HG03520 (cell line): Measurements from ENCODE around the gene SEMA6C.

Experiments
- ATAC-seq: cut with Tn5 transposase; IDR thresholded peaks from one replicate; pipeline ENCODE4 v1.9.1; 2021; ENCODE audit warnings: mild to moderate bottlenecking, moderate library complexity; ENCODE audit not compliant: unreplicated experiment

SEMA6C gene

GRCh38 chr1:151158751-151159251 is 12.4 kb upstream of the SEMA6C start:
- ATAC-seq: no peak

- no peak for ATAC-seq
Measured at GRCh38 chr1:151158326-151158725, 11.9 kb upstream of the SEMA6C start.

DNA sequence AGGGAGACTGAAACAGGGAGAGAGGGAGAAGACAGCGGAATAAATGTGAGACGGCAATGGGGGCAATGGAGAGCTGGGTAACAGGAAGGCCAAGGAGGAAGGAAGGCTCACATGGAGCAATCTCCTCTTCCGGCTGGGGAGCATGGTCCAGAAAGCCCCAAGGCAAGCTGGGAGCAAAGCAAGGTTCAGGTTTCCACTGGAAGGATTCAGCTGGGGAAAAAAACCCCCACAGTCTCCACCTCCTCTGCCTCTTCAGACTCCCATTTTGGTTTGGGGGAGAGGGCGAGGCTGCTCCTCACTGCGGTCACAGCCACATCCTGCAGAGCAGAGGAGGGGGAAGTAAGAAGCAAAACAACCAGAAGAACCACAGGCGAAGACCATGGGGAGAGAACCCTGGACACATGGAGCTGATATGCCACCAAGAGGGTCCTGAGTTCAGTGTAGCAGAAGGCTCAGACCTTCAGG is 10.7 kb upstream of the SEMA6C start:
- ATAC-seq: no peak

- ATAC-seq: peak; percentile 68
Measured at GRCh38 chr1:151156515-151156819, 10.0 kb upstream of the SEMA6C start, which contains the start of gene TNFAIP8L2. Gene TNFAIP8L2, plus strand, starts transcription at chr1:151156649. Its CDS starts 2,049 bp downstream, at chr1:151158698.

DNA sequence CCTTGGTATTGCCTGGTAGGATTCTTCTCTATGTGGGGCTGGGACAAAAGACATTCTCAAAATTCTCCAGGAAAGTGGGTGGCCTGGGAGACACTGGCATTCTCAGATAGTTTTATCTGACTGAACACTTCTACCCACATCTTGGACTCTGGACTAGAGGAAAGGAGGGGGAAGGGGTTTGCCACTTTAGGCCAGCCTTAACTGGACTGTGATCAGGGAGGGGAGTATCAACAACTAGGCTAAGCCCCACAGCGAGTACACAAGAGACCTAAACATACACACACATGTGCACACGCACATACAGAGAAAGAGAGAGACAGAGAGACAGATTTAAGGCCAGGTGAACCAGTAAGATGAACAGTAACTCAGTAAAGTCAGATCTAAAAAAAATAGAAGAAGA is 1.2 kb upstream of the SEMA6C start:
- no peak for ATAC-seq

DNA sequence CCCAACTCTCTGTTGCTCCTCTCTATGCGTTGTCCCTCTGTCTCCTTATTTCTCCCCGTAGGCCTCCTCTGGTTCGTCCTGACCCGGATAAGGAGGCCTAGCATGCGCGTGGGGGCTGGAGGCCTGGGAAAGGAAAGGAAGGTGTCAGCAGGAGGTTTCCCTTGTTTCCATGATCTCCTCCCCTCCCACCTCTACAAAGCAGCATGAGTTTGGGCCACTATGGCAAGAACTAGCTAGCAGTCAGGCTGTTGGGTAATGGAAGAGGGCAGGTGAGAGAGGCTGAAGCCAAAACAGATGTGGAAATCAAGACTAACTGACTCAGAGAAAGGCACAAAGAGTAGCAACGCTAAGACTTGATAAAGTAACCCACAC is 687 bp upstream of the SEMA6C start:
- no peak for ATAC-seq

DNA sequence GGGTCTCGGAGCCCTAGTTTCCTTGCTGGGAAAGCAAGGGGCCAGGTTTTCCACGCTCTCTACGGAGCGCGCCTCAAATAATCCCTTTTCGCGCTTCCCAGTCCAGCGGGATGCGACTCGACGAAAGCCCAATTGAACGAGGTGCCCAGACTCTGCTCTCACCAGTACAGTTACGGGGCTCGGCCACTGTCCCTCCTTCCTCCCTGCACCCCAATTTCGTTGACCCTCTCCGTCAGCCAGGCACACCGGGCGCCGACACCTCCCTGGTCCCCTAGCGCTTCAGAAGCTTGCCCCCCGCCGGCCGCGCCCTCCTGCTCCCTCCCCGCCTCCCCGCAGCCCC is 389 bp downstream of the SEMA6C start:
- no peak for ATAC-seq

DNA sequence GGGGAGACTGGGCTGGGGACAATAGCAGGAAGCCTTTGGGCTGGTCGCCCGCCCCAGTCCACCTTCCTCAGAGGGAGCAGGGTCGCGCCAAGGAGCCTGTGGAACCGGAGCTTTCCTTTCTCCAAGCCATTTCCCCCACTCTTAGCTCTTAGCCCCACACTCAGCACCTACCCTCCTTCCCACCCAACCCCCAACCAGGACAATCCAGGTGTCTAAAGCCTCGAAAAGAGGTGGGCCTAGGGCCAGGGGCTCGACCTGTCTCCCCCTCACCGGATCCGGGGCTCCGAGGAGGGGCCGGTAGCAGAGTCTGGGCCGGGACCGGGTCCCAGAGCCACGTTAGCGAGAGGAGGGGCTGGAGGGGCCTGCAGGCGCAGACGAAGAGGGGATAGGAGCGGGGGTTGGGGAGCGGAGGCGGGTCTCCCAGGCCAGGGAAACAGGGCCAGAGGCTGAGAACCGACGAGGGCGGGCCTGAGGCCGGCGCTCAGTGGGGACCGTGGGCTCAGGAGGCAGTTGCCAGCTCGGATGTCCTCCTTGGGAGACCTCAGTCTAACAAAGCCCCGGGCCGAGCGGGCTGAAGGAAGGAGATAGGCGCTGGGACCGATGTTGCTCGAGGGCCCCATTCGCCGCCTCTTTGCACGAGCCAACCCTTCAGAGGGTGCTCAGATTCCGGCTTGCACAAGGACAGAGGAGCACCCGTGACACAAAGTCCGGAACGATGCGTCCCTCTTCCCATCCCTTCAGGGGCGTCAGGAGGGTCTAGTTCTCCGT is 943 bp downstream of the SEMA6C start:
- ATAC-seq: no peak

GRCh38 chr1:151144474-151145303 is 1.7 kb downstream of the SEMA6C start:
- no peak for ATAC-seq

DNA sequence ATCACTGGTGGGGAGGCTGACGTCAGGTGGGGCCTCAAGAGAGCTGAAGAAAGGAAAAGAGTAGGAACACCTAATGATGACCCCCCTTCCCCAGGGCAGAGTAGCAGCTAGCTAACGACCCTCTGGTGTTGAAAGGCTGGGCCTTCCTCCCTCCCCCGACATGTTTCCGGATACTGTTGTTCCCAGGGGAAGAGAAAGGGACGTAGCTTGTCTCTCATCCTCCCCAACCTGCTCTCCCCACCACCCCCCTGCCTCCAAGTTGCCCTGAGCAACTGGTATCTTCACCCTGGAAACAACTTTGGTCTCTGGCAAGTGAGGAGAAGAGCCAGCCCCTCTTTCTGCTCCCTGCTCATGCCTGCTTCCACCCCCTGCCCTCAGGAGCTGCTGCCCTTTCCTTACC is 2.4 kb downstream of the SEMA6C start:
- no peak for ATAC-seq

DNA sequence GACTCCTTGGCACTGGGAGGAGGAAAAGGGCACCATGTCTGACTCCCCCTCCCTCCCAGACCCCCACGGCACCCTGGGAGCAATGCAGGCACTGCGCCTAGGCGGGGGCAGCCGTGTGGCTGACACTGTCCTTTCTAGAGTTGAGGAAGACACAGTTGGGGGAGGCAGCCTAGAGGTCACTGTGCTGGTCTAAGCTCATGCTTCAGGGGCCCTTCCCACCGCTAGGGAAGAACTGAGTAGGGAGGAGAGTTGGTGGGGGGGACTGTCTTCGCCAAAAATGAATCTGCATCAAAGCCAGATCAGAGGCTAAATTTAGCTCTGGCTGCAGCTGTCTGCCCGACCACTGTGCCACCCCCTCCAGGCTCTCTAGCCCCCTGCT is 3.4 kb downstream of the SEMA6C start:
- no peak for ATAC-seq

- no peak for ATAC-seq
Measured at GRCh38 chr1:151142411-151143056, 3.9 kb downstream of the SEMA6C start.

- no peak for ATAC-seq
Measured at GRCh38 chr1:151137789-151138188, 8.6 kb downstream of the SEMA6C start.

- no peak for ATAC-seq
Measured at GRCh38 chr1:151135433-151136385, 10.7 kb downstream of the SEMA6C start.

DNA sequence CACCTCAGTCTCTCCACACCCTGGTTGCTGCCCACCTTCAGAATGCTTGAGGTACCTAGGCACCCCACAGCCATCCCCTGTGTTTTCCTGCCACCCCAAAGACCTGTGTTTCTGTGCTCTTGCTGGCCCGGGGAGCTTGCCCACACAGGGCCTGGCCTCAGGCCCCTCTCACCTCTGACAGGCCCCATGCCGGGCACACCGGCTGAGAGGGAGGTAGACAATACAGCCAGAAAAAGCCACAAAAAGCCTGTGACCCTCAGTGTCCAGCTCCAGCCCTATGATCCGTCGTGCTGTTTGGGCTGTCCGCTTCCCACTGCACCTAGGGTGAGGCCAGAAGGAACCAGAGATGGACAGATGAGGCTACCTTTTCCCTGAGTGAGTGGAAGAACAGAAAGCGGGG is 11.4 kb downstream of the SEMA6C start:
- no peak for ATAC-seq

DNA sequence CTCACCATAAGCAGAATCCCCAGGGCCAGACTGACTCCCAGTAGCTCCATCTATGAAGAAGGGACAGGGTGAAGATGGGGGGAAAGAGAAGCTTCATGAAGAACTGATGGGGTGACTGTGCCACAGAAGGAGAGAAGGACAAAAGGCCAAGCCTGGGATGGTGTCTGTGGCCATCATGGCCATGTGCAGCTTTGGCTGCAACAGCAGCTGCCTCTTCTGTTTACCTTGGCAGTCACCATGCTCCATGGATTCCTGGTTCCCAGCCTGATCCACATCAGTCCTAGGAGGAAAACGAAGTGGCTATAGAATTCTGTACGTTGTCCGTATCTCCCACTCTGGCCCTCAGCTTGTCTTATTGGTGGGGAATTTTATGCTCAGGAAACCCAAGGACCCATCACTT is 12.0 kb downstream of the SEMA6C start:
- no peak for ATAC-seq

DNA sequence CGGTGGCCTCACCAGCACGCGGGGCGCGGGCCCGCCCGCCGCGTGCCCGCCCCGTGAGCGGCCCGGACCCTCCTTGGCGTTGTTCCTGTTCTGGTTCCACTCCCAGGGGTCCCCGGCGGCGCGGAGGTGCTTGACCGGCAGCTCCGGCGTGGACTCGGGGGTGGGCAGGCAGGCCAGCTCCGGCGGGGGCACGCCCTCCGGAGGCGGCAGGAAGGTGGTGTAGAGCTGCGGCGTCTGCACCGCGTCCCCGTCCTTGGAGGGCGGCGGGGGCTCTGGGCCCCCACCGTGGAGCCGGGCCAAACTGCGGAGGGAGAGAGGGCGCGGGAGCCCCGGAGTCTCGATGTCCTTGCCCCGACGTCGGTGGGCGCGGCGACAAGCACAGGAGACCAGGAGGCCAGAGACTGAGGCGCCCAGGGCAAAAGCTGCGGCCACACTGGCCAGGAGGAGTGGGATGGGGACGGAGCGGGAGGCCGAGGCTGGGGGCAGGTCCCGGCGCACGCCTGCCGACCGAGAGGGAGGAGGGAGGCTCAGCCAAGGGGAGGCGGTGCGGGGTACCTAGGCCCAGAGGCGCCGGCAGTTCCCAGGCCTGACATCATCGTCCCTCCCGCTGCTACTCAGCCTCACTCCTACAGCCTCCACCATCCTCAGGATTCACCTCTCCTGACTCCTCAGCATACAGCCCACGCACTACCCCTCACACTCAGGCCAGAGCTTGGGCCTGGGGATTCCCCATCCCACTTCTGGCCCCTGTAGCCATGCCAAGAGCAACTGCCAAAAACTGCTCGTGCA is 13.2 kb downstream of the SEMA6C start:
- ATAC-seq: no peak

GRCh38 chr1:151132335-151133017 is 14.0 kb downstream of the SEMA6C start:
- ATAC-seq: no peak

- ATAC-seq: no peak
Measured at GRCh38 chr1:151131701-151132334, 14.6 kb downstream of the SEMA6C start.
